H9 (cell line): ENCODE data around the gene S100A4. TPM values are rescaled to one million over a fixed set of nuclear protein-coding genes. Genes with fewer than 3 reads are reported as not detected.

Experiments
- DNase-seq: peaks from one replicate; pipeline ENCODE4 v3.0.0-alpha.2; 2017
- H2AFZ ChIP-seq: one replicate; pipeline ENCODE4 v1.6.1; 2013; ENCODE audit warnings: mild to moderate bottlenecking, low read length, control low read depth, moderate library complexity
- H2AK5ac ChIP-seq: 2 replicates; pipeline ENCODE4 v1.6.1; 2013; ENCODE audit warnings: low read length, control low read depth, mixed read lengths; ENCODE audit not compliant: insufficient read length
- H2BK120ac ChIP-seq: one replicate; pipeline ENCODE4 v1.6.1; 2013; ENCODE audit warnings: low read depth, mild to moderate bottlenecking, low read length, control low read depth, inconsistent platforms; ENCODE audit not compliant: poor library complexity, severe bottlenecking
- H2BK12ac ChIP-seq: 2 replicates; pipeline ENCODE4 v1.6.1; 2013; ENCODE audit warnings: low read length, control low read depth, mixed read lengths, low read depth; ENCODE audit not compliant: insufficient read length
- H2BK15ac ChIP-seq: 2 replicates; pipeline ENCODE4 v1.6.1; 2013; ENCODE audit warnings: low read depth, low read length, control low read depth
- H2BK20ac ChIP-seq: one replicate; pipeline ENCODE4 v1.6.1; 2013; ENCODE audit warnings: low read depth, mild to moderate bottlenecking, low read length, control low read depth, inconsistent platforms; ENCODE audit not compliant: poor library complexity, severe bottlenecking
- H2BK5ac ChIP-seq: 2 replicates; pipeline ENCODE4 v1.6.1; 2013; ENCODE audit warnings: low read length, control low read depth, mixed read lengths; ENCODE audit not compliant: insufficient read length
- H3K14ac ChIP-seq: 2 replicates; pipeline ENCODE4 v1.6.1; 2013; ENCODE audit warnings: low read length, control low read depth; ENCODE audit not compliant: insufficient read depth
- H3K18ac ChIP-seq: 2 replicates; pipeline ENCODE4 v1.6.1; 2013; ENCODE audit warnings: low read depth, mild to moderate bottlenecking, mixed read lengths, low read length, control low read depth; ENCODE audit not compliant: insufficient read length
- H3K23ac ChIP-seq: 2 replicates; pipeline ENCODE4 v1.6.1; 2013; ENCODE audit warnings: low read length, control low read depth, mixed read lengths, low read depth; ENCODE audit not compliant: insufficient read length
- H3K23me2 ChIP-seq: 2 replicates; pipeline ENCODE4 v1.6.1; 2013; ENCODE audit warnings: low read depth, mild to moderate bottlenecking, mixed read lengths, low read length, control low read depth; ENCODE audit not compliant: insufficient read length, poor library complexity, severe bottlenecking
- H3K27ac ChIP-seq: 2 replicates; pipeline ENCODE4 v1.5.1; 2013; ENCODE audit warnings: low read length, control low read depth, mixed read lengths, low read depth; ENCODE audit not compliant: insufficient read length
- H3K27me3 ChIP-seq: 2 replicates; pipeline ENCODE4 v1.6.1; 2013; ENCODE audit warnings: low read length, control low read depth, inconsistent platforms; ENCODE audit not compliant: insufficient read depth
- H3K4ac ChIP-seq: 2 replicates; pipeline ENCODE4 v1.6.1; 2013; ENCODE audit warnings: low read depth, mild to moderate bottlenecking, control low read depth, inconsistent platforms, low read length, moderate library complexity
- H3K4me1 ChIP-seq: 2 replicates; pipeline ENCODE4 v1.6.1; 2013; ENCODE audit warnings: low read length, control low read depth, inconsistent platforms; ENCODE audit not compliant: insufficient read depth
- H3K4me2 ChIP-seq: 2 replicates; pipeline ENCODE4 v1.6.1; 2013; ENCODE audit warnings: low read length, control low read depth, mixed read lengths; ENCODE audit not compliant: insufficient read length, insufficient read depth
- H3K56ac ChIP-seq: 2 replicates; pipeline ENCODE4 v1.6.1; 2013; ENCODE audit warnings: low read depth, mild to moderate bottlenecking, mixed read lengths, low read length, control low read depth; ENCODE audit not compliant: insufficient read length
- H3K79me1 ChIP-seq: 2 replicates; pipeline ENCODE4 v1.6.1; 2013; ENCODE audit warnings: low read depth, mild to moderate bottlenecking, moderate library complexity, low read length, control low read depth, inconsistent platforms; ENCODE audit not compliant: insufficient read depth, poor library complexity, severe bottlenecking
- H3K79me2 ChIP-seq: 2 replicates; pipeline ENCODE4 v1.6.1; 2013; ENCODE audit warnings: low read length, control low read depth, inconsistent platforms; ENCODE audit not compliant: insufficient read depth
- H3K9ac ChIP-seq: 2 replicates; pipeline ENCODE4 v1.6.1; 2013; ENCODE audit warnings: low read length, control low read depth, mixed read lengths; ENCODE audit not compliant: insufficient read length; ENCODE audit errors: extremely low read depth
- H3K9me3 ChIP-seq: one replicate; pipeline ENCODE4 v1.6.1; 2013; ENCODE audit warnings: low read depth, low read length, inconsistent platforms; ENCODE audit not compliant: control insufficient read depth
- H3T11ph ChIP-seq: one replicate; pipeline ENCODE4 v1.6.1; 2013; ENCODE audit warnings: mild to moderate bottlenecking, low read length, control low read depth, inconsistent platforms
- H4K20me1 ChIP-seq: one replicate; pipeline ENCODE4 v1.6.1; 2013; ENCODE audit not compliant: control insufficient read depth, insufficient read length, insufficient read depth
- H4K5ac ChIP-seq: 2 replicates; pipeline ENCODE4 v1.6.1; 2013; ENCODE audit warnings: low read depth, mild to moderate bottlenecking, mixed read lengths, low read length, control low read depth; ENCODE audit not compliant: insufficient read length
- H4K8ac ChIP-seq: replicated peaks from 2 replicates; pipeline ENCODE4 v1.6.1; 2013; ENCODE audit warnings: low read length, control low read depth, mixed read lengths, low read depth; ENCODE audit not compliant: insufficient read length
- H4K91ac ChIP-seq: 2 replicates; pipeline ENCODE4 v1.6.1; 2013; ENCODE audit warnings: low read depth, mild to moderate bottlenecking, moderate library complexity, mixed read lengths, low read length, control low read depth; ENCODE audit not compliant: insufficient read length
- H3K27ac Mint-ChIP-seq, 3 experiments: 2 replicates in 2 of 3; 3 replicates in 1 of 3; pipeline ENCODE4 v1.8.0; 2020 to 2021; ENCODE audit warnings: mixed read lengths in 3 of 3, mild to moderate bottlenecking in 1 of 3, moderate library complexity in 1 of 3
- H3K27me3 Mint-ChIP-seq: 2 replicates; pipeline ENCODE4 v1.8.0; 2021; ENCODE audit warnings: low read depth, mild to moderate bottlenecking, moderate library complexity, mixed read lengths
- H3K36me3 Mint-ChIP-seq, 3 experiments: 2 replicates in 2 of 3; 3 replicates in 1 of 3; pipeline ENCODE4 v1.8.0; 2020 to 2021; ENCODE audit warnings: low read depth in 3 of 3, mixed read lengths in 3 of 3; ENCODE audit not compliant: insufficient read depth in 1 of 3
- H3K4me1 Mint-ChIP-seq, 2 experiments: 2 replicates each; pipeline ENCODE4 v1.8.0; 2020; ENCODE audit warnings: mixed read lengths in 2 of 2
- H3K4me3 Mint-ChIP-seq, 2 experiments: 2 replicates in 1 of 2; 3 replicates in 1 of 2; pipeline ENCODE4 v1.8.0; 2020 to 2021; ENCODE audit warnings: mild to moderate bottlenecking in 2 of 2, mixed read lengths in 2 of 2, moderate library complexity in 1 of 2
- H3K9me3 Mint-ChIP-seq, 2 experiments: 2 replicates in 1 of 2; 3 replicates in 1 of 2; pipeline ENCODE4 v1.8.0; 2020; ENCODE audit warnings: mild to moderate bottlenecking in 2 of 2, mixed read lengths in 2 of 2, moderate library complexity in 1 of 2
- CTCF ChIP-seq: fragments of 200-600 bp; sonication (generic); conservative IDR thresholded peaks from 3 replicates; pipeline ENCODE4 v1.8.0; 2021; ENCODE audit warnings: antibody characterized with exemption, mild to moderate bottlenecking
- WGBS: extraction: QIAGEN DNeasy Blood & Tissue Kit; methylation state at CpG from one replicate; pipeline ENCODE4 v1.1.7; 2013; ENCODE audit warnings: missing lambda C conversion rate, low lambda C conversion rate, mixed read lengths; ENCODE audit not compliant: insufficient read length; ENCODE audit errors: extremely low coverage; 5-methylcytosine and 5-hydroxymethylcytosine counted together
- total RNA-seq: library from RNA; stranded (reverse); gene quantifications from 2 replicates; pipeline ENCODE4 v1.2.1, GENCODE V29; 2021

S100A4 gene
- total RNA-seq, 1 experiment from 2014 or later = 9.0 TPM

GRCh38 chr1:153532181-153532580 lies 13.4 kb downstream of the S100A4 start:
- Histone ChIP-seq H3K23me2 (no peaks in the 10 kb centered on the region), H3K27ac (no peak overlapping the region), H3K4ac (no peak overlapping the region), H3T11ph (no peak overlapping the region), H3K79me2 (no peaks in the 10 kb centered on the region), H2BK5ac (no peak overlapping the region), H2AFZ (no peak overlapping the region), H2BK20ac (no peak overlapping the region), H3K23ac (no peak overlapping the region), H2BK120ac (no peak overlapping the region), H3K56ac (no peak overlapping the region), H4K8ac (no peak overlapping the region), H3K4me2 (no peak overlapping the region), H2AK5ac (no peak overlapping the region), H2BK12ac (no peak overlapping the region), H3K27me3 (no peaks in the 10 kb centered on the region; the same call in 1 of the 2 replicates), H3K18ac (no peak overlapping the region), H3K4me1 (peaks cover 5% of the 10 kb centered on the region; the same call in 1 of the 2 replicates), H4K91ac (no peak overlapping the region), H3K9me3 (no peaks in the 10 kb centered on the region), H3K14ac (no peak overlapping the region), H3K9ac (no peak overlapping the region), H2BK15ac (no peak overlapping the region), H4K5ac (no peak overlapping the region), H3K79me1 (no peaks in the 10 kb centered on the region), H4K20me1 (no peaks in the 10 kb centered on the region)
- Mint-ChIP-seq H3K4me3 (peak overlapping the region; percentile 60 to 72; a peak in 4 of 5 replicates), H3K36me3 (no peaks in the 10 kb centered on the region), H3K27me3 (peaks cover 5% of the 10 kb centered on the region), H3K4me1 (peaks cover 32 to 40% of the 10 kb centered on the region in 2 experiments), H3K27ac (no peak overlapping the region), H3K9me3 (no peaks in the 10 kb centered on the region)
- DNase-seq = no peak
- no peak for TF ChIP-seq CTCF
- WGBS = no CpG with 5 or more reads among the region's 2 CpGs
